ENCODE results near the gene GRK1. TPM values are rescaled to one million over a fixed set of nuclear protein-coding genes. Genes with fewer than 3 reads are reported as not detected.
A peak's percentile ranks its signal among the peaks of the same experiment; 100 is the strongest.

GRK1 gene
- total RNA-seq, 4 donors from 2014 or later: 0.88 to 1.7 TPM; not detected in 2

- no peak for DNase-seq
- peaks cover 0 to 10% (median 8%) of the 10 kb centered on the region in 4 donors for H3K4me1 ChIP-seq
- peak overlapping the region; percentile 61 to 69 (median 62) for H3K4me3 ChIP-seq
- peak overlapping the region; percentile 69 to 85 (median 76) for H3K27ac ChIP-seq
- no peaks in the 10 kb centered on the region for H3K36me3 ChIP-seq
- TF ChIP-seq POLR2A (IDR thresholded peaks at IDR 0.05): no peak
- no peak for TF ChIP-seq CTCF (IDR thresholded peaks at IDR 0.05)
- no peaks in the 10 kb centered on the region for H3K27me3 ChIP-seq
- no peaks in the 10 kb centered on the region for H3K9me3 ChIP-seq
Observed at GRCh38 chr13:113759525-113760137, 92.6 kb downstream of the GRK1 start.

GRCh38 chr13:113761136-113761535 is 94.1 kb downstream of the GRK1 start:
- TF ChIP-seq POLR2A (IDR thresholded peaks at IDR 0.05) (no peak), CTCF (IDR thresholded peaks at IDR 0.05) (no peak)
- Histone ChIP-seq H3K9me3 (no peaks in the 10 kb centered on the region), H3K36me3 (no peaks in the 10 kb centered on the region), H3K27ac (no peak overlapping the region), H3K27me3 (no peaks in the 10 kb centered on the region), H3K4me1 (peaks cover 0 to 10% (median 8%) of the 10 kb centered on the region in 4 donors), H3K4me3 (no peak overlapping the region)
- no peak for DNase-seq

DNA sequence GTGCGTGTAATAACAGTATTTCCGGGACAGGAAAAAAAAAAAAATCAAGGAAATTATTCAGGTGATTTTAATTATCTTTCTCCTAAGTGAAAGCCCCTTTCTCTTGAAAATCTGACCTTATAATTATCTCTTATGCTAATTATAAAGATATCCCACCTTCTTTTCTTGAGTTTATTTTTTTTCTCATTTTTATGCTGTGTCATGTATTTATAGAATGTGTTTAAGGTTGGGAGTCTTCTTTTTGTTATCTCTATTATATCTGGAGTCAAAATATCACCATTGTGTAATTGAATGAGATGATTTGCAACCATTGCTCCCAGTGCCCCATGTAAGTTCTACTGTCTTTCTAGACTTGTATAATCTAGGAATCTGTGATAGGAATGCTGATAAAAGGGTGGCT is 95.1 kb downstream of the GRK1 start:
- no peaks in the 10 kb centered on the region for H3K9me3 ChIP-seq
- TF ChIP-seq POLR2A (IDR thresholded peaks at IDR 0.05) (no peak), CTCF (IDR thresholded peaks at IDR 0.05) (no peak)
- no peak overlapping the region for H3K4me3 ChIP-seq
- H3K27ac ChIP-seq: no peak overlapping the region
- no peaks in the 10 kb centered on the region for H3K27me3 ChIP-seq
- H3K4me1 ChIP-seq: peaks cover 0 to 10% (median 8%) of the 10 kb centered on the region in 4 donors
- DNase-seq: no peak
- H3K36me3 ChIP-seq: no peaks in the 10 kb centered on the region

GRCh38 chr13:113762538-113762937 is 95.5 kb downstream of the GRK1 start:
- peak in 2 of 3 donors; percentile 5 to 25 for DNase-seq
- H3K4me1 ChIP-seq: peaks cover 0 to 10% (median 8%) of the 10 kb centered on the region in 4 donors
- no peak overlapping the region for H3K4me3 ChIP-seq
- H3K27ac ChIP-seq: no peak overlapping the region
- no peak for TF ChIP-seq CTCF (IDR thresholded peaks at IDR 0.05)
- TF ChIP-seq POLR2A (IDR thresholded peaks at IDR 0.05): no peak
- no peaks in the 10 kb centered on the region for H3K27me3 ChIP-seq
- H3K36me3 ChIP-seq: no peaks in the 10 kb centered on the region
- no peaks in the 10 kb centered on the region for H3K9me3 ChIP-seq

DNA sequence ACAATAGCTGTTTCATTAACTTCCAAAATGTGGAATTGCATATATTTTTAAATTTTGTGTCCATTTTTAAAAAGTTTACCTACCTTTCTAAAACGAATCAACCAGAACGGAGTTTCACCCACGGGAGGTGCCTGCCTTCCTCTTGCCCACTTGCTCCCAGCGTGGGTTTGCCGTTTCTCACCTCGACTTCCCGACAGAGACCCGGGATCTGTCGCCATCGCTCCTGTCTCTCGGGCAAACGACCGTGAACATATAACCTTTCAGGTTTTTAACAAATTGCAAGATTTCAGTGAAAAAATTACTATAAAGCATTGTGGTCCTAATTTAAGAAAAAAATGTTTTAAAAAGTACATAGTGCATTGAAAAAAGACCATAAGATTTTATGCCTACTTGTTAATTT is 96.2 kb downstream of the GRK1 start:
- H3K9me3 ChIP-seq: no peaks in the 10 kb centered on the region
- no peak overlapping the region for H3K27ac ChIP-seq
- H3K4me3 ChIP-seq: no peak overlapping the region
- DNase-seq: peak in 2 of 3 donors; percentile 2 to 28
- H3K4me1 ChIP-seq: peaks cover 0 to 9% (median 8%) of the 10 kb centered on the region in 4 donors
- TF ChIP-seq CTCF (IDR thresholded peaks at IDR 0.05) (no peak), POLR2A (IDR thresholded peaks at IDR 0.05) (no peak)
- H3K36me3 ChIP-seq: no peaks in the 10 kb centered on the region
- no peaks in the 10 kb centered on the region for H3K27me3 ChIP-seq

All from Peyer's patch (tissue), 4 donors.